NCI-H1417 treated with DMSO at 0.1 percent for 48 hours (cell line): ENCODE results near the gene SLC15A1.

ENCODE experiments used
- DNase-seq: peaks from one replicate; lab custom pipeline; 2025; lab: John Stamatoyannopoulos, UW

Gene SLC15A1

GRCh38 chr13:98751861-98752466 is 508 bp downstream of the SLC15A1 start:
- DNase-seq: no peak

DNA sequence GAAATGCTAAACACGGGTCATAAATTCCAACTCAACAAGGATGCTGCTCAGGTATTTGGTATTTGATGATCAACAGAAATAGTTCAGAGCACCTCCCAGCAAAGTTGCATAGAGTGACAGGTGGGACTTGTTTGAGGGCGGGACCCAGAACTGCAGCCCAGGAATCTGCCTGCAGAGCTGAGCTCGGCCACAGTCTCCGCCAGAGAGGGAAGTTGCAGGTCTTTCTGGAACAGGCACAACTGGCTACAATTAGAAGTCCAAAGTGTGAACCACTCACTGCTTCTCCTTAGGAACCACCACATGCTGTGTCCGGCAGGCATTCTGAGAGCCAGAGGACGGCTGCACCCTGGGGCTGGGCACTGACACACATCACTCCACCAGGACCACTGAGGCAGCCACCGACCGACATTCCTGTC is 1.1 kb downstream of the SLC15A1 start:
- no peak for DNase-seq

GRCh38 chr13:98749501-98749900 is 3.0 kb downstream of the SLC15A1 start:
- no peak for DNase-seq

DNA sequence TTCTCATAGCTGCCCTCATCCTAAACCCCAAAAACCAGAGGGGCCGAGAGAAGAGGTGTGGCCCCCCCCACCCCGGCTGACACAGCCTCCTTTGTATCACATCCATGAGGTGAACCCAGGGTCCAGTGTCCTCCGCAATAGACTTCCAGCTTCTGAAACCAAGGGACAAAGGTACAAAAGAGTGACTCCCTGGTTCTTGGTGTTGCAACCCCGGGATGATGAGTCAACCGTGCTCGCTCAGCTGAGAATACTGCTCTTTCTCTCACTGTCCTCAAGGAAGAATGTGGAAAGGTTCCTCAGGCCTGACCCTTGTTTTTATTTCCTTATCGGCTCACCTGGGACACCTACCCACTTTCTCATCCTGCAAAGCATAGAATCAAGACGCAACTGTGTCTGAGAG is 5.5 kb downstream of the SLC15A1 start:
- no peak for DNase-seq

- DNase-seq: no peak
Measured at GRCh38 chr13:98743377-98743776, 9.1 kb downstream of the SLC15A1 start.

DNA sequence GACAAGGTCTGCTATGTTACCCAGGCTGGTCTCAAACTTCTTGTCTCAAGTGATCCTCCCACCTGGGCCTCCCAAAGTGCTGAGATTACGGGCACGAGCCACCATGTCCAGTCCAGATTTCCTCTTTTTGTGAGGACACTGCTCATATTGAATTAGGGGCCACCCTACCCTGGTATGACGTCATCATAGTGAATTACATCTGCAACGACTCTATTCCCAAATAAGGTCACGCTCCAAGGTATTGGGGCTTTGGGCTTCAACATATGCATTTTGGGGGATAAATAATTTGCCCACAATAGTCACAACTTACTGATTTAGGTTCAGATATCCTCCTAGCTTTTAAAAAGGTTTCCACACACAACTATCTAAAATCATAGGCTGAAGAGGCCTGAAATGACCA is 9.5 kb downstream of the SLC15A1 start:
- no peak for DNase-seq

DNA sequence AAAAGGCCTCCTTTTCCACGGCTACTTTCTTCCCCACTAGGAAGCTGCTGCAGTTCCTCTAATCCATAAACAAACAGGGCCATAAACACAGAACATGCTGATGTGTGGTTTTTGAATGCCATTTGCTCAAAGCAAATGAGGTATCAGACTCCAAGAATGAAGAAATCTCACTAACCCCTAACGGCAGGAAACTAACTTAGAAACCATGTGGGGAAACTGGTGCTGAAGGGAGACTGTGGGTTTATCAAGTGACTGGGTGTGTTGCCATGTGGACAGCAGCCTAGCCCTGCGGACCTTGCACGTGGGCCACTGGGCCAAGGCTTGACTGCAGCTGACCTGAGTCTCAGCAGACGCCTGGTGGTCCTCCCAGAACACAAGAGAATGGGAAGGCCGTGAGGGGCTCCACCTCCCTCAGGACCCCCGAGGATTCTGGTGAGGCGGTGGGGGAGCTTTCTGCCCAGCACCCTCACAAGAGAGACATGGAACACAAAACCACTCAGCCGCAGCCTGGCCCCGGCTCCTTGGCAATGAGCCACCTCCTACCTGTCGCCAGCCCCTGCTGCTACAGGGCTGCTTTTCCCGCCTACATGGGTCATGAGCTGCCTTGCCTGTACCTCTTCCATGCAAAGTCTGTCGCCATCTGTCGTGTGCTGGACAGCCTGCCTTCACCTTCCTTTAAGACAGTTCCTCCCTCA is 10.6 kb downstream of the SLC15A1 start:
- DNase-seq: no peak

DNA sequence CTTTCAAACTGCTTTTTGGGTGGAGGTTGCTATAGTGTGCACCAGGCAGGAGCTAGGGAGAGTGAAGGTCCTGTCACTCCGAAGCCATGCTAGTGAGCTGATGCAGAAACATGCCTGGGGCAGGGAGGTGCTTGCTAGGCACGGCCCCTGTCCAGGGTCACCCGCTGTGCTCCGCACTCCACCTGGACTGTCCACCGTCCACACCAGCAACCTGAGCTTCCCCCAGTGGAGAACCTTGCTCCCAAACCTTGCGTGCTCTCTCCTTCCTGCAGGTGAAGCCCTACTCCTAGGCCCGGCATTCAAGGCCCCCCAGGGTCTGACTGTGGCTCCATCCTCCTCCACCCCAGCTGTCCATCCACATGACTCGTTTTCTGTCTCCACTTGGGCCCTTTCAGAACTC is 12.3 kb downstream of the SLC15A1 start:
- no peak for DNase-seq

DNA sequence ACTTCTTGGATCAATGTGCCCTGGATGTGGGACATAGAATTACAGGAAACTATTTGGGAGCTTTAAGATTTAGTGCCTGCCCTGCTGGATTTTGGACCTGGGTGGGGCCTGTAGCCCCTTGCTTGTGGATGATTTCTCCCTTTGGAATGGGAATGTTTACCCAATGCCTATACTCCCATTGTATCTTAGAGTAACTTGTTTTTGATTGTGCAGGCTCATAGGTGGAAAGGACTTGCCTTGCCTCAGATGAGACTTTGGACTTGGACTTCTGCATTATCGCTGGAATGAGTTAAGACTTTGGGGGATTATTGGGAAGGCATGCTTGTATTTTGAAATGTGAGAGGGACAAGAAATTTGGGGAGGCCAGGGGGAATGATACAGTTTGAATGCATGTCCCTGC is 13.5 kb downstream of the SLC15A1 start:
- no peak for DNase-seq

DNA sequence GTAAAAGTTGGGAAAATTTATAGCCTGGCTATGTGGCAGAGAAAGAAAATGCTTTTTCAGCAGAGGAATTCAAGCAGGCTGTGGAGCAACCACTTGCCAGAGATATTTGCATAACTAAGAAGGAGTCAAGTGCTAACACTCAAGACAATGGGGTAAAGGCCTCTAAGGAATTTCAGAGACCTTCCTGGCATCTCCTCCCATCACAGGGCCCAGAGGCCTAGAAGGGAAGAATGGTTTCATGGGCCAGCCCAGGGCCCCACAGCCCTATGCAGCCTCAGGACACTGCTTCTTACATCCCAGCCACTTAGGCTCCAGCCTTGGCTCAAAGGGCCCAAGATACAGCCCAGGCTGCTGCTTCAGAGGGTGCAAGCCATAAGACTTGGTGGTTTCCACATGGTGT is 14.3 kb downstream of the SLC15A1 start:
- DNase-seq: no peak

DNA sequence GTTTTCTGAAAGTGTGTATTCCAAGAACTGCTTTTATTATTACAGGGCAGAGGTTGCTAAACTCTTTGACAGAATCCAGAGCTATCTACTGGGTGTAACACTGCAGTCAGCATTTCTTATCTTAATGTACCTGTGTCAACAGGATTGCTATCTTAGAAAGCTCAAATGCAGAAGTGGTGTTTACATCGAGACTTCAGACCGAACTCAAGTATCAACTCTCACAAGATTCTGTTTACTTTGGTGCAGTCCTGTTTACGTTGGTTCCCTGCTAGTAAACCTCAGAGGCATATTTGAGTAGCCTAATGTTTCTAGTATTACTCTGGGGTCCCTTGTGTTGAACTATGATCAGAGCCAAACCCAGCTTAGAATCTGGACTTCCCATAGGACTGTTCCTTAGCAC is 20.5 kb downstream of the SLC15A1 start:
- DNase-seq: no peak

- DNase-seq: no peak
Measured at GRCh38 chr13:98731038-98731437, 21.4 kb downstream of the SLC15A1 start.

GRCh38 chr13:98730441-98730840 is 22.0 kb downstream of the SLC15A1 start:
- DNase-seq: no peak

- DNase-seq: no peak
Measured at GRCh38 chr13:98729658-98730057, 22.8 kb downstream of the SLC15A1 start.

GRCh38 chr13:98722958-98723357 is 29.5 kb downstream of the SLC15A1 start:
- DNase-seq: no peak

DNA sequence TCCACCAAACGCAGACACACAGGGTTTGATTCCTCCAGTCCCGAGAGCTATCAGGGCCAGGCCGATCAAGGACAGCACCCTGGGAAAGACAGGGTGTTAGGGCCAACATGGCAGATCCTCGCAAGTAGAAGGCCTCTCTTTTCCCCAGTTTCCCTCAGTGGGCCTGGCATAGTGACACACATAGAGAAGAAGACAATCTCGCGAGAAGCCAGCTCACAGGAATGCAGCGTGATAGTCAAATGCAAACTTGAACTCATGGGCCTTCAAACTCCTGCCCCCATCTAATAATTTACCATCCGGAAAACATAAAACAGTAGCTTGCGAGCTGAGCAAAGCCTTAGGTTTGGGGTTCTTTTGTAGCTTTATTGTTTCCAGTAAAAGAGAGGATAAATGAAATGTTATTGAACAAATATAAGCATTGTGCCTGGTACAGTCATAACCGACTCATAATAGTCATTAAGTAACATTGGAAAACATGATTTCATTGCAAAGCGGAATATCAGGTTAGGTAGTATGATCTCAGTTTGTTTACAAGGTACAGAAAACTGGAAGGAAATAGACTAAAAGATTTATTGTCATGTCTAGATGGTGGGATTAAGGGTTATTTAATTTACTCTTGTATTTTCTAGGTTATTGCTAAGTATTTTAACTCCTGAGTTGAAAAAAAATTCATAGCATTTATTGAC is 30.5 kb downstream of the SLC15A1 start:
- no peak for DNase-seq

DNA sequence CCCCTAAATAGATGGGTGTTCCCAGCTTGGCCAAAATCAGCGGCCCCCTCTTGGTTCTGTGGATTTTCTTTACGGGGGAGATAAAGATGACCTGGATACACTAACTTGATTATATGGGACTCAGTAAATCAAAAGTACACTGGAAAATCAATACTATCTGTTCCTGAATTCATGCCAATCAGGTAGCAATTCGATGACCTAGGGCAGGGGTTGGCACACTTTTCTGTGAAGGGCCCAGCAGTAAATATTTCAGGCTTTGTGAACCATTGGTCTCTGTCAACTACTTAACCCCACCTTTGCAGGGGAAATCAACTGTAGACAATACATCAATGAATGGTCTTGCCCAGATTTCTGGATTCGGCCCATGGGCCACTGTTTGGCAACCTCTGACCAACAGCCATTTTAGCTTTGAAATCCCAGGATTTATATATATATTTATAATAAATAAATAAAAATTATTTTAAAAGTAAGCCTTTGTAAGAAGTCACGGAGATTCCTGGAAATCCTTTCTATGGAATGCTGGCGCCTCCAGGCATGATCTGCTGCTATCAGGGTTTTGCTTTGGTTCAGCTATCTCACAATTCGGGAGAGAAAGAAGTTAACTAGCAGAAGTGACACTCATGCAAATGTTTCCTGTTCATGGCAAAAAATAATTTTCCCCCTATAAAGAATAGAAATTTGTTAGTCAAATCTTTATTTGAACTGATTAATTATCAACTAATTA is 32.8 kb downstream of the SLC15A1 start:
- no peak for DNase-seq

DNA sequence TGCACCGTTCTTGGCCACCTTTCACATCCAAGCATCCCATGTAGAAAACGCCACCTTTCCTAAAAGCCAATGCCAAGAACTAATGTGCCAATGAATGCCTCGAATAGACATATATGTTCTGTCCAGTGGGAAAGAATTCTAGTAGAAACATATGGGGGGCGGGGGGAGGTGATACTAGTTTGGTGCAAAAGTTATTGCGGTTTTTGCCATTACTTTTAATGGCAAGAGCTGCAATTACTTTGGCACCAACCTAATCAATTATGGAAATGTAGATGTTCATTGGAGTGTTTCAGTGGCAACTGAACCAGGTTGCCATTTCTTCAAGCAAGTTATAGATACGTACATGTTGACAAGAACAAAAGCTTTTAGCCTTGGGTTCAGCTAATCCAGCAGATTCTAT is 34.6 kb downstream of the SLC15A1 start:
- no peak for DNase-seq

- DNase-seq: no peak
Measured at GRCh38 chr13:98717256-98717655, 35.2 kb downstream of the SLC15A1 start.

GRCh38 chr13:98710521-98710920 is 42.0 kb downstream of the SLC15A1 start:
- DNase-seq: no peak

DNA sequence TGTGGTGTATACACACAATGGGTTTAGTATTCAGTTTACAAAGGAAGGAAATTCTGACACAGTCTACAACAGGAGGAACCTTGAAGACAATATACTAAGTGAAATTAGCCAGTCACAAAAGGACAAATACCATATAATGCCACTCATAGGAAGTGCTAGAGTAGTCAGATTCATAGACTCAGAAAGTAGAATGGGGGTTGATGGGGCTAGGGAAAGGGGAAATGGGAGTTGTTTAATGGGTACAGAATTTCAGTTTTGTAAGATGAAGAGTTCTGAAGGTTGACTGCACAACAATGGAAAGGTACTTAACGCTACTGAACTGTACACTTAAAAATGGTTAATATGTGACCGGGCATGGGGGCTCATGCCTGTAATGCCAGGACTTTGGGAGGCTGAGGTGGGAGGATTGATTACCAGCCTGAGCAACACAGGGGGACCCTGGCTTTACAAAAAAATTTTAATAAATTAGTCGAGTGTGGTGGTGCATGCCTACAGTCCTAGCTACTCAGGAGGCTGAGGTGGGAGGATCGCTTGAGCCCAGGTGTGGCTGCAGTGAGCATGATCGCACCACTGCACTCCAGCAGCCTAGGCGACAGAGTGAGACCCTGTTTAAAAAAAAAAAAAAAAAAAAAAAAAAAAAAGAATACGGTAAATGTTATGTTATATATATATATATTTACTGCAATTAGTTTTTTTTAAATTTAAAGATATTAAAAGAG is 45.0 kb downstream of the SLC15A1 start:
- no peak for DNase-seq

DNA sequence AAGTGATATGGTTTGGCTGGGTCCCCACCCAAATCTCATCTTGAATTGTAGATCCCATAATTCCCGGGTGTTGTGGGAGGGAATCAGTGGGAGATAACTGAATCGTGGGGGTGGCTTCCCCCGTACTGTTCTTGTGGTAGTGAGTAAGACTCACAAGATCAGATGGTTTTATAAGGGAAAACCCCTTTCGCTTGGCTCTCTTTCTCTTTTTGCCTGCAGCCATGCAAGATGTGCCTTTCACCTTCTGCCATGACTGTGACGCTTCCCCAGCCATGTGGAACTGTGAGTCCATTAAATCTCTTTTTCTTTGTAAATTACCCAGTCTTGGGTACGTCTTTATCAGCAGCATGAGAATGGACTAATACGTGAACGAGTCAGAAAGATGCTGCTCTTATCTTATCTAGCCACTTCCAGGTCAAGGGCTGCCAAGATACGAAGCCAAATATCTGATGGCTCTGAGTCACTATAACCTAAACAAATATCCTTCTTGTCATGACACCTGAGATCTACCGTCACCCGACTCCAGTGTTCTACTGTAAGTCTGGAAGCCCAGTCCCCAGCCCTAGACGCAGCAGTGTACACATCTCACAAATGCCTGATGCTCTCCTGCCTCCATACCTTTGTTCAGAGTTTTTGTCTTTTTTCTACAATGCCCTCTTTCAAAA is 45.9 kb downstream of the SLC15A1 start:
- DNase-seq: no peak
